ENCODE data around the gene PRRC2C.
"Not testable (repeated sequence)": the region's sequence is repeated elsewhere in the genome, so short reads cannot be mapped to it uniquely, and the experiment has no call there.

PRRC2C gene

DNA sequence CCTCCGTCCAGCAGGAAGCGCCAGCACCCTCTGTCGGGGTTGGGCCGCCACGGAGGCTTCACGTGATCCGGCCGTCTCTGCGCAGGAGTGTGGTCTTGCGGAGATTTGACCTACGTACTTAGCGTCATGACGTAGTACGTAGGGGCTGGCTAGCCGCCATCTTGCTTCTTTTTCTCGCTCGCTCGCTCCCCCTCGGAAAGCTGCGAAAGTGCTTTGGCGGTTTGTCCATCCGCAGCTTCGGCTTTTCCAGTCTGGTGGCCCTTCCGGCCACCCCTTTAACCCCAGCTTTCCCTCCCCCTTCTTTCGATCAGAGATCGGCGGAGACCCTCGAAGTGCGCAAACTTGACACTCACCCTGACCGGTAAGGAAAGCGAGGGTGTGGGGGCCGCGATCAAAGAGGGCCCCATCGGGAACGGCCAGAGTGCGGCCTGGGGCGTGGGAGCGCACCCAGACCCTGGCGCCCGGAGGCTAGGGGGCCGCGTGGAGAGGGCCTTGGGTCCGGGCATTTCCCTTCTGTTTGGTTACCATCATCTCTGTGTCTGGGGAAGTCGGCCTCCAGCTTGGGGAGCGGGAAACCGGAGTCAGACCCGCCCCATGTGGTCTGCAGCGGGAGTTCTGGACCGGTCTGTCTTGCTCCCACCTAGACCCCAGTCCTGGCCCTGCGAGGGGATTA is at the start of gene PRRC2C:
PRRC2C (plus strand) TSS at position 156 of the 673 bp plus-strand sequence. CDS start 26,559 bp downstream, outside the sequence.
- DNase-seq (ENCODE audit: low read depth in 2 of 2), result peak; percentile 89 to 90

DNA sequence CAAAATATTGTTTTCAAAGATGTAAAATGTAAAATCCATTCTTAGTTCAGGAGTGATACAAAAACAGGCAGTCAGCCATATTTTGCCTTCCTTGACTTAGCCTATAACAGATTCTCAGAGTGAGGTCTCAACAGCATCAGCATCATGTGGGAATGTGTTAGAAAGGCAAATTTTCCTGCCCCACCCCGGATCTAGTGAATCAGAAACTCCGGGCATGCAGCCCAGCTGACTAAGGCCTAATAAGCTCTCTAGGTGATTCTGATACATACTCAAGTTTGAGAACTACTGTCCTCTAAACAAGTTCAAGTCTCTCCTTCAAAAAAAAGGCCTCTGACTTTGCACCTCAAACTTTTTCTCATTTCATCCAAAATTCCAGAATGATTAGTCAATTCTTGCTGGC is 46.9 kb upstream of the PRRC2C start:
- DNase-seq (ENCODE audit: low read depth in 2 of 2), result no peak

DNA sequence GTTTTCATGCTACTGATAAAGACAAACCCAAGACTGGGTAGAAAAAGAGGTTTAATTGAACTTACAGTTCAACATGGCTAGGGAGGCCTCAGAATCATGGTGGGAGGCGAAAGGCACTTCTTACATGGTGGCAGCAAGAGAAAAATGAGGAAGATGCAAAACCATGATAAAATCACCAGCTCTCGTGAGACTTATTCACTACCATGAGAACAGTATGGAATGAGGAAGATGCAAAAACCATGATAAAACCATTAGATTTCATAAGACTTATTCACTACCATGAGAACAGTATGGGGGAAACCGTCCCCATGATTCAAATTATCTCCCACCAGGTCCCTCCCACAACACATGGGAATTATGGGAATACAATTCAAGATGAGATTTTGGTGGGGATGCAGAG is 45.1 kb upstream of the PRRC2C start:
- not testable (repeated sequence) for DNase-seq (ENCODE audit: low read depth in 2 of 2)

DNA sequence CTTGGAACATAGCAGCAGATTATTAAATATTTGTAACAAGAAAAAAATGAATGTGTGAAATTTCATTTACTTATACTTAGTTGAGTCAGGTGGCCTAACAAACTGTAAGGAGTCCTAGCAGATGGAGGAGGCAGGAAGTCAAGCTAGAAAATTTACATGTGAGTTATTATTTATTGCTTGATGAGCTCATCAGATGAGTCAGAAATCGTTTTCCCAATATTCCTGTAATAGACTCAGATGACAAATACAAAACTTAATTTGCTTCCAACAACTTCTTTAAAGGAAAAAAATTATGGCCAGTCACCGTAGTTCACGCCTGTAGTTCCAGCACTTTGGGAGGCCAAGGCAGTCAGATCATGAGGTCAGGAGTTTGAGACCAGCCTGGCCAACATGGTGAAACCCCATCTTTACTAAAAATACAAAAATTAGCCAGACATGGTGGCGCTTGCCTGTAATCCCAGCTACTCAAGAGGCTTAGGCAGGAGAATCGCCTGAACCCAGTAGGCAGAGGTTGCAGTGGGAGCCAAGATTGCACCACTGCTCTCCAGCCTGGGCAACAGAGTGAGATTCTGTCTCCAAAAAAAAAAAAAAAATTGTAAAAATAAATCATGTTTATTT is 43.9 kb upstream of the PRRC2C start:
- not testable (repeated sequence) for DNase-seq (ENCODE audit: low read depth in 2 of 2)

DNA sequence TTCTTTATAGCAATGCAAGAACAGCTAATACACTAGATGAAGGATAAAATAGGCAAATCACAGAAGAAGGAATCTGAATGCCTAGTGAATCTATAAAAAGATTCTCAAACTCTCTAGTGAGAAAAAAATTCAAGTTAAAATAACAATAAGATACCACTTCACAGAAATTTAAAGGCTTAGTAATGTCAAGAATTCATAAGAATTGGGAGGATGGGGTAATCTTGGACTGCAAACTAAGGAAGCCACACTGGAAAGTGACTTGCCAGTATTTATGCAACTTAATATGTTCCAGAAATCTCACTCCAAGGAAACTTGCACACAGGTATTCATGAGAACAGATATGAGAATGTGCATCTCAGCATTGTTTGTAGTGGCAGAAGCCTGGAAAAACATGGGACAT is 38.9 kb upstream of the PRRC2C start:
- DNase-seq (ENCODE audit: low read depth in 2 of 2), result no peak

DNA sequence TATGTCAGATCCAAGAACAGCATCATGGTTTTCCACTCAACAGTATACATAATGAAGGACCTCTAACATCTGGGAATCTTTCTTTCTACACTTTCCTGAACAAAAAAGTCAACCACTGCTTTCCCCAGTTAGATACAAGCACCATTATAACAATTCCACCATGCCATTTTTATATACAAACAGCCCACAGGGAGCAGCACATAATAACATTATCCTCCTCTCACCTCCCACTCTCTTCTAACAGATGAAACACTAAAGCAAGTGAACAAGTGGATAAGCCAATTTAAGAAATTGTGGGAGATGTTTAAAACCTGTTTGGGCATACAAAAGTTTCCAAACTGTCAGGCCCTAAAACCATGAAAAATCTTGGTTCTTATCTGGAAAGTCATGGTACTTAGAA is 29.4 kb upstream of the PRRC2C start:
- no peak for DNase-seq (ENCODE audit: low read depth in 2 of 2)

DNA sequence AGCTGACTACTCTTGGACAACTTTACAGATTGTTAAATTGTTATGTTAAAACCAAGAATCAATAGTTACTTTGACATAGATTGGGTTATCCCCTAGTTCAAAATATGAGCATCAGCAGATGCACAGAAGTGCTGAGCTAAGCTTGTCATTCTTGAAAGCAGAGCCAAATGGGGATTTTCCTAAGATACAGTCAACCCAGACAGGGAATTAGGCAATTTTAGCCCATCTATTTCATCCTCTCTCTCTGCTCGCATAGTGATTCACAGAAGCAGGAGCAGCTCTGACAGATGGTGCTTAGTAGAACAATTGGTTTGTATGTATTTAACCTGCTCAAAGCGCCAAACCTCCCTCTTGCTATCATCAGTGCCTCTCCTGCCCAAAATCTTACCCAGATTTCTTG is 27.9 kb upstream of the PRRC2C start:
- DNase-seq (ENCODE audit: low read depth in 2 of 2), result no peak

DNA sequence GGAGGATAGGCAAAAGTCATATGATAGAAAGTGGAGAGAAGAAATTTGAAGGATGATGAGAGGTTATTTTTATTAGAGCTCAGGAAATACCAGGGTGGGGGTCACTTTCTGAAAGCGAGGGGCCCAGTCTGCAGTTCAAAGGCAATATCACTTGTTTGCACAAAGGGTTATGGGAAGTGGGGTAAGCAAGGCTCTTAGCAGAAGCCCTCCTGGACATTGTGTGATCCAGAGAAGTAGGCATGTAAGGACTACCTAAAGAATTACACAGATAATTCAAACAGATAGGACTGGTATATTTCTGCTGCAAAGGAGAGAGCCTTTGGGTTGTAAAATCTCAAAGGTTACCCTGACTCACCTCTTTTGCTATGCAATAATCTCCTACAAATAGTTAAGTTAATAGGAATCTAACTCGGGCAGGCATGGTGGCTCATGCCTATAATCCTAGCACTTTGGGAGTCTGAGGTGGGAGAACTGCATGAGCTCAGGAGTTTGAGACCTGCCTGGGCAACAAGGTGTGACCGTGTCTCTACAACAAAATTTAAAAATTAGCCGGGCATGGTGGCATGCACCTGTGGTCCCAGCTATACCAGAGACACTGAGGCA is 25.2 kb upstream of the PRRC2C start:
- no peak for DNase-seq (ENCODE audit: low read depth in 2 of 2)

DNA sequence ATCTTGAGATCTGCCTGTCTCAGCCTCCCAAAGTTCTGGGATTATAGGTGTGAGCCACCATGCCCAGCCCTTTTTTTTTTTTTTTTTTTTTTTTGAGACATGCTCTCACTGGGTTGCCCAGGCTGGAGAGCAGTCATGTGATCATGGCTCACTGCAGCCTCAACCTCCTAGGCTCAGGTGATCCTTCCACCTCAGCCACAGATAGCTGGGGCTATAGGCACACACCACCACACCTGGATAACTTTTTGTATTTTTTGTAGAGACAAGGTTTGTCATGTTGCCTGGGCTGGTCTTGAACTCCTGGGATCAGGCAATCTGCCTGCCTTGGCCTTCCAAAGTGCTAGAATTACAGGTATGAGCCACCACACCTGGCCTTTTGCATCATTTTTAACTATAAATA is 17.7 kb upstream of the PRRC2C start:
- no peak for DNase-seq (ENCODE audit: low read depth in 2 of 2)

DNA sequence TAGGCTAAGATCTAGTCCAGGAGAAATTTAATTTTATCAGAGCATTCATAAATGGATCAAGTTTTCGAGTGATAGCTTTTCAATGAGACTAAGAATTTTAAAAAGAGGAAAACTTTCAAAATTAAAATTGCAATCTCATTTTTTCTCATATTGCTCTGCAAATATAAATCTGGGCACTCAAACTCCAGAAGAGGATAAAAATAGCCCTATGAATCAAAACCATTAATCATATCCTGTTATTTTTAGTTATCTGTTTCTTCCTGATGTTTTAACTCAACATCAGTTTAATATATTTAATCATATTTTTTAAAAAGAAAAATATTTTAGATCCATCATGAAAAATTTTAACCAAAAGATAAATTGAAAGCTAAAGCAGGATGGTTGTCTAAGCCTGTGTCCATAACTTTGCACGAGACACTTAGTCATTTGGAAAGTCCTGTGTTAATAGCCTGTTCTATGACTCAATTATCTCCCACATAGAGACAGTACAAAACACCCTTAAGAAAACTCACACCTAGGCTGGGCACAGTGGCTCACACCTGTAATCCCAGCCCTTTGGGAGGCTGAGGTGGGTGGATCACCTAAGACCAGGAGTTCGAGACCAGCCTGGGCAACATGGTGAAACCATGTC is 17.1 kb upstream of the PRRC2C start:
- no peak for DNase-seq (ENCODE audit: low read depth in 2 of 2)

DNA sequence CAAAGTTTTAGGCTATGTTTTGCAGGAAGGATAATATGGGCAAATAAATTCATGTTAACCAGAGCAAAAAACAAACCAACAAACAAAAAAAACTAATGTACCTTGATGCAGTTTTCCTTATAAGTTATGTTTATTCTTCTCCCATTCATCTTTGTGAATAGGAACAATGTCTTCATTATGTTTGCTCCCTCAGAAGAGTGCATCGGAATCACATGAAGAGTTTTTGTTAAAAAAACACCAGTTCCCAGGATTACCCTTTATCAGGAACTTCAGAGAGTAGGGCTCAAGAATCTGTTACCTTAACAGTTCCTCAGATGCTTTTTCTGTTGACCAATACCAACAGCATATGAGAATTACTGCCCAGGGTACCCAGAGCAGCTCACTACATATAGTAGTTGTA is 14.6 kb upstream of the PRRC2C start:
- DNase-seq (ENCODE audit: low read depth in 2 of 2), result no peak

DNA sequence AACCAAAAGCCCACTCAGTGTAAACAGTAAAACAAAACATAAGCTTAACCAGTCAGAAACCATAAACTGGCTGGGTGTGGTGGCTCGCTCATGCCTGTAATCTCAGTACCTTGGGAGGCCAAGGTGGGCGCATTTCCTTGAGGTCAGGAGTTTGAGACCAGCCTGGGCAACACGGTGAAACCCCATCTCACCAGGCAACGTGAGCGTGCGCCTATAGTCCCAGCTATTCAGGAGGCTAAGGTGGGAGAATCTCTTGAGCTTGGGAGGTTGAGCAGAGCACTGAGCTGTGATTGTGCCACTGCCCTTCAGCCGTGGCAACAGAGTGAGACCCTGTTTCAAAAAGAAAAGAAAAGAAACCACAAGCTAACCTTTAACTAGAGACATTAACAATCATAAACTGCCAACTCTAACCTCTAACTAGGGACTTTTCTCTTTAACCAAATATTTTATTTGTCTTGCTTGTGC is 13.1 kb upstream of the PRRC2C start:
- no peak for DNase-seq (ENCODE audit: low read depth in 2 of 2)

DNA sequence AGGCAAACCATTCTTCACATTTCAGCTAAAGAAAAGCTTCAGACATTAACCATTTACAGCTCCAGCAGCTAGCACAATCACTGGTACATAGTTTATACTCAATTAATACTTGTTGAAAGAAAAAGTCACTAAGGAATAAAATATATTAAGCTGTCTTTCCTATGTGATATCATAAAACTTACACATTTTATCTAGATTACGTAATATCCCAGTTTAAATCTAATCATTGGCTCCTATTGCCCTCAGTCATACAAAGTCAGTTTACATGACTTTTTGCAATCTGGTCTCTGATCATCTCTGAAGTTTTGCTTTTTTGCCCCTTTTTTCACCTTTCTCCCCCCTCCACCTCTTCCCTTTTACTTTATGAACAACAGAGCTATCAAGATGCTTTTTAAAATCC is 8.5 kb upstream of the PRRC2C start:
- DNase-seq (ENCODE audit: low read depth in 2 of 2), result no peak

DNA sequence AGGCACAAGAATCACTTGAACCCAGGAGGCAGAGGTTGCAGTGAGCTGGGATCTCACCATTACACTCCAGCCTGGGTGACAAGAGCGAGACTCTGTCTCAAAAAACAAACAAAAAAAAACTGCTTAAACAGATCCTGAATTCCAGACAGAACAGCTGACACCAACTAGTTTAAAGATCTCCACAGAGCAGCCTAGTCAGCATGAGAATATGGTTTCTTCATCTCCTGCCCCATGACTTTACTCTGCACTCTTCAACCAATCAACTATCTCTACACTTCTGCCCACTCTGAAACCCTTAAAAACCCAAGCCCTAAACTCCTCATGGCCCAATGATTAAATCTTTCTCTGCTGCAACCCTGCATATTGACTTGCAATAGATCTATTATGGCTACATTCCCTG is 7.5 kb upstream of the PRRC2C start:
- DNase-seq (ENCODE audit: low read depth in 2 of 2), result no peak

DNA sequence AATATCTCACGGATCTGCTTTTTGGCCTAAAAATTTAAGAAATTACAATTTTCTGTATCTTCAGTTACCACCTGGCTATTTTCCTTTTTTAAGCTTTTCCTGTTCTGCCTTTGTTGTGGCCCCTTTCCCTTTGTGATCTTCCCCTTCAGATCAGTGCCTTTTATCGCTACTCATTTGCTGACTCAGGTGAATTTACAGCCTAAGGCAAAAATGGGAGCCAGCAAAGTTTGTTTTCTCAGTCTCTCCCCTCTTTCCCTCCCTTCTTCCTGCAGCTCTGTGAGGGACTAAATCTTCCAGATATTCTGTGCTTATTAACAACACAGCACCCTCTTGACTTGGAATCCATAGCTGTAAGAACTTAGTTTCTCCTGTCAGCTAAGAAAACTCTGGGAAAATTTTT is 5.3 kb upstream of the PRRC2C start:
- no peak for DNase-seq (ENCODE audit: low read depth in 2 of 2)

DNA sequence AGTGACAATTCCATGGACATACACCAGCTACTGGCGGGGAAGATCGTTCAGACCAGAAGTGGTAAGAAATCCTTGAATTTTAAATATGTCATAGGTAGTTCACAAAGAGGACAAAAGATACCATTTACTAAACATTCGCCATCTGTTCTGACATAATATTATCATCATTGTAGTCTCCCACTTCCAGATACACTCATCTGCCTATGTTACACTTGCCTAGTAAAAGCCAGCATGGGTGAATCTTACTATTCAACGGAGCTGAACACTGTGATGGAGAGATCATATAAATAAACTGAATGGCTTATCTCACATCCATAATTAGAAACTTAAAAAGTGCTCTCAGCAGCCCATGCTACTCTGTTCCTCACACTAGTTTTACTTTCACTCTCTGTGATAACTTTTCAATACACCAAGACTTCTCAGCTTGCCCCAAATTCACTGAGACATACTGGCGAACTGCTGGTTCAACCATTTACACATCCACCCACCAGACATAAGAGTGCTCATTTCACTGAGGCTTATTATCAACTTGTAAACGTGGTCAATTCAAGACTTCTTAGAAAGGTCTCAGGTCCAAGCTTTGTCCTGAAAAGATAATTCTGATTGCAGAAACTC is 463 bp upstream of the PRRC2C start:
- DNase-seq (ENCODE audit: low read depth in 2 of 2), result no peak

DNA sequence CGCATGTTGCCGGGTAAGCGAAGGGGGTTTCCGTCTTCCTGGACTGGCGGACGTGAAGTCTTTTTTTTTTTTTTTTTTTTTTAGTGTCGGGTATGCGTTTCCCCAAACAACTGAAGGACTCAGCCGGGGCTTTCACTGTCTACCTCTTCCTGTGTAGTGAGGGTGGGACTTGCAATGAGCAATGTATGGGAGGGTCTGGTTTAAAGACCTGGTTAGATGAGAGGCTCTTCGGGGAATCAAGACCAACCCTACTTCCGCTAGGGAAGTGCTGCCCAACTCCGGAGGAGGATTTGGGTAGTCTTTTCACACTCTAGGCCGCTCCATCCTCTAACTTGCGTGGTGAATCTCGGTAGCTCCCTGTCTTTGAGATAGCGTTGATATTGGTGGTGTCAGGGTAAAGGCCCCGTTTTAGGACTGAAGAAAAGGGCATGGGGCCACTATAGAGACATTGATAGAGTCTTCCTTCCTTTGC is 754 bp downstream of the PRRC2C start:
- peak; percentile 46 to 51 for DNase-seq (ENCODE audit: low read depth in 2 of 2)

DNA sequence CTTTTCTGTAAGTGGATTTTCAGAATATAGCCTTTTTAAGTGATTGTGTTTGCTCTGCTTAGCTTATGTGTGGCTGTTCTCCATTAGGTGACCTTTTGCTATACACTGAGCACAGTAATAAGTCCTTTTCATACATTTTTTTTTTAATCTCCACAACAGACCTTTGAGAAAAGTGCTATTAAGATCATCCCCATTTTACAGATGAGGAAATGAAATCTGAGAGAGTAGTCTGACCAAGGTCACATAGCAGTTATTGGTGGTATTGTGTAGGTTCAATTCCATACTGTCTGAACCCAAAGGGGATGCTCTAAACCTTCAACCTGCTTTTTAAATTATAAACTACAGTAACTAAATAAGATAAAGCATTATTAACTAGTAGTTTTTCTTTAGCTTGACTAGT is 1.7 kb downstream of the PRRC2C start:
- DNase-seq (ENCODE audit: low read depth in 2 of 2), result no peak

DNA sequence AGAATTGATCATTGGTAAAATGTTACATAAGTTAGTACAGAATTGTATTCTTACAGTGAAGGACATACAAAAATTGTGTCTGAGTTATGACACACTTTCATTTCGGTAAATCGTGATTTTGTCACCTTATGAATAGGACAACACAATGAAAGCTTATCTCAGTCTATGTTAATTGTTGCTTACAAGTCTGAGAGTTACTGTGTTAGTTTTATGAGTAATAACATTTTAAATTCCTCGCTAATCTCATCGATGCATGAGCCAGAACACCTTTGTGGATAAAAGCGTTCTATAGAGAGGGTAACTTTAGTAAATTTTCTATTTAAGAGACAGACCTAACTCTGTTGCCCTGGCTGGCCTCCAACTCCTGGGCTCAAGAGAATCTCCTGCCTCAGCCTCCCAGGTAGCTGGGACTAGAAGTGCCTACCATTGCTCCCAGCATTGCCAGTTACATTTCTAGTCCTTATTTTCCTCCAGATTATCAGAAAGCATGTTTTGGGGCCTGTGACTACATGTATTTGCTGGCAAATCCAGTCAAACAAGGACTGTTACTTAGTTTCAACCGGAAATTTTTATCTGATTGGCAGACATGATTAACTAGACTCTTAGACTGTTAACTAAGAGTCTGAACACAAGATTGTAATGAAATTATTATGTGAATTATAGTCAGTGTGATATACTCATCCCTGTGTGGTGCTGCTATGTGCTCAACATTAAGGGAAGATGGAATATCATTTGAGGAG is 3.0 kb downstream of the PRRC2C start:
- DNase-seq (ENCODE audit: low read depth in 2 of 2), result no peak

DNA sequence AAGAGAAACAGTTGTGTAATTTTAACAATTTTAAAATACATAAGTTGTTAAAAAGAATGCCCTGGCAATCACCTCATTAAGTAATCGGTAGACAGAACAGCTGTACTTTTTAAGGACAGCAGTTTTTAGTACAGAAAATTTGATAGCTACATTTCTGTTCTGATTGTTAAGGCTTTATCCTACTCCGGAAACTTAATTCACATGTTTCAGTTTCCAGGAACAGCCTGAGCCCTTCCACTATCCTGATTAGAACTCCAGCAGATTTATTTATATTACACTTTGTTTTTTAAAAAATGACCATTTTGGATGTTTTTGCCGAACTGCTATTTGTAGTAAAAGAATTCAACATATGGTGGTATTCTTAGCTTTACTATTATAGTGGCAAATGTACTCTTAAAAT is 8.7 kb downstream of the PRRC2C start:
- no peak for DNase-seq (ENCODE audit: low read depth in 2 of 2)

DNA sequence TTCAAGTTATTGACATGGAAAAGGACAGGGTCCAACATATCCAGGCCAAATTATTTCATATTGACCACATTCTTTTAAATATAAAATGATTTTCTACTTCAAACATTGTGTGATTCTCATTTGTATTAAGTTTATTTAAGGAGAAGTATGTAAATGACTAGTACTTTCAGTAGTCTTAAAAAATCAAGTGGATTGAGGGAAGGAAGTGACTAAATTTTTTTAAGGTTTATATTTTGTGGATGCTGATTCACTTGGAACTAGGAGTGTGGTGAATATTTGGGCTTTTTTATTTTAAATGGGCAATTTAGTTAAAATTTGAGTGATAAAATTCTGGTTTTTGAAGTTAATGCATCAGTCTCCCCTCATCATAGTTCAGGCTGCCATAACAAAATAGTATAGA is 10.1 kb downstream of the PRRC2C start:
- DNase-seq (ENCODE audit: low read depth in 2 of 2), result no peak

DNA sequence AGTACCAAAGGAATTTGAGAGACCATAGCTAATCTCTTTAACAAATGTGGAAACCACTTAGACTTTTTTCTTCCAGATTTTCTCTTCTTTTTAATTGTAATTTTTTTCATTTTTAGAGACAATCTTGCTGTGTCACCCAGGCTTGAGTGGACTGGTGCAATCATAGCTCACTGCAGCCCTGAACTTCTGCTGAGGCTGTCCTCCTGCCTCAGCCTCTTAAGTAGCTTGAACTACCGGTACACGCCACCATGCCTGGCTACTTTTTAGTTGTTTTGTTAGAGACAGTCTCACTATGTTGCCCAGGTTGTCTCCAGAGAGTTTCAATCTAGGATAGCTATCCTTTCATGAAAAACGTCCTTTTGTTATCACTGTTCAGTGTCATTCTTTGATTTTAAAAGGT is 15.0 kb downstream of the PRRC2C start:
- no peak for DNase-seq (ENCODE audit: low read depth in 2 of 2)

Data from stimulated activated CD4-positive, alpha-beta T cell treated with anti-CD3 and anti-CD28 coated beads, Interleukin-15, amount 100 ng/mL, for 48 hours (primary cell).